ENCODE measurements around the gene C1GALT1. TPM values are rescaled to one million over a fixed set of nuclear protein-coding genes. Genes with fewer than 3 reads are reported as not detected.

C1GALT1 gene
- total RNA-seq, 1 experiment from 2014 or later: 27.2 TPM

DNA sequence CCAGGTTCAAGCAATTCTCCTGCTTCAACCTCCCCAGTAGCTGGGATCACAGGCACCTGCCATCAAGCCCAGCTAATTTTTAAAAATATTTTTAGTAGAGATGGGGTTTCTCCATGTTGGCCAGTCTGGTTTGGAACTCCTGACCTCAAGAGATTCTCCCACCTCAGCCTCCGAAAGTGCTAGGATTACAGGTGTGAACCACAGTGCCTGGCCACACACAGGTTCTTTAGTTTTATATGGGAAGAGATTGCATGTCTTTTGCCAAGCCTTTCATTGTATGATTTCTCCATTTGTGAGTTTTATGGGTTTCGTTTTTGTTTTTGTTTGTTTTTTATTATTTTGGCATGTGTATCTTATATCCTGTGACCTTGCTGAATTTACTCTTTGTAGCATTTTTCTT, 40.9 kb downstream of the C1GALT1 start:
- H3K36me3 ChIP-seq (ENCODE audit: control insufficient read depth in 1 of 2, insufficient read depth in 2 of 2, low read length in 2 of 2): no peaks in the 10 kb centered on the region
- H3K4me1 ChIP-seq (ENCODE audit: control insufficient read depth in 1 of 2, insufficient read depth in 2 of 2, low read length in 2 of 2): peaks cover 0 to 18% of the 10 kb centered on the region in 2 experiments; a peak in 2 of 4 replicates
- no peaks in the 10 kb centered on the region for H3K27me3 ChIP-seq (ENCODE audit: insufficient read depth, low read length)
- H3K4me3 ChIP-seq (replicated peaks in 1 of 2; ENCODE audit: low read depth in 1 of 2, low read length in 2 of 2): no peak overlapping the region
- no peak for ATAC-seq
- RAD21 ChIA-PET (ENCODE audit: low non-redundant PET in 1 of 2, low total read pairs in 2 of 2, uncharacterized antibody in 2 of 2, unreplicated experiment in 2 of 2): no interaction called here
- DNase-seq (ENCODE audit: low read depth, low spot score): no peak
- no peaks in the 10 kb centered on the region for H3K9me2 ChIP-seq (ENCODE audit: insufficient read depth)
- no peak overlapping the region for H3K4me2 ChIP-seq (ENCODE audit: low read length)
- no peak overlapping the region for H2AFZ ChIP-seq (ENCODE audit: low read depth, low read length, poor library complexity, severe bottlenecking)
- POLR2A ChIA-PET: no interaction called here
- TF ChIP-seq, protein P1, sequence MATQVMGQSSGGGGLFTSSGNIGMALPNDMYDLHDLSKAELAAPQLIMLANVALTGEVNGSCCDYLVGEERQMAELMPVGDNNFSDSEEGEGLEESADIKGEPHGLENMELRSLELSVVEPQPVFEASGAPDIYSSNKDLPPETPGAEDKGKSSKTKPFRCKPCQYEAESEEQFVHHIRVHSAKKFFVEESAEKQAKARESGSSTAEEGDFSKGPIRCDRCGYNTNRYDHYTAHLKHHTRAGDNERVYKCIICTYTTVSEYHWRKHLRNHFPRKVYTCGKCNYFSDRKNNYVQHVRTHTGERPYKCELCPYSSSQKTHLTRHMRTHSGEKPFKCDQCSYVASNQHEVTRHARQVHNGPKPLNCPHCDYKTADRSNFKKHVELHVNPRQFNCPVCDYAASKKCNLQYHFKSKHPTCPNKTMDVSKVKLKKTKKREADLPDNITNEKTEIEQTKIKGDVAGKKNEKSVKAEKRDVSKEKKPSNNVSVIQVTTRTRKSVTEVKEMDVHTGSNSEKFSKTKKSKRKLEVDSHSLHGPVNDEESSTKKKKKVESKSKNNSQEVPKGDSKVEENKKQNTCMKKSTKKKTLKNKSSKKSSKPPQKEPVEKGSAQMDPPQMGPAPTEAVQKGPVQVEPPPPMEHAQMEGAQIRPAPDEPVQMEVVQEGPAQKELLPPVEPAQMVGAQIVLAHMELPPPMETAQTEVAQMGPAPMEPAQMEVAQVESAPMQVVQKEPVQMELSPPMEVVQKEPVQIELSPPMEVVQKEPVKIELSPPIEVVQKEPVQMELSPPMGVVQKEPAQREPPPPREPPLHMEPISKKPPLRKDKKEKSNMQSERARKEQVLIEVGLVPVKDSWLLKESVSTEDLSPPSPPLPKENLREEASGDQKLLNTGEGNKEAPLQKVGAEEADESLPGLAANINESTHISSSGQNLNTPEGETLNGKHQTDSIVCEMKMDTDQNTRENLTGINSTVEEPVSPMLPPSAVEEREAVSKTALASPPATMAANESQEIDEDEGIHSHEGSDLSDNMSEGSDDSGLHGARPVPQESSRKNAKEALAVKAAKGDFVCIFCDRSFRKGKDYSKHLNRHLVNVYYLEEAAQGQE (IDR thresholded peaks at IDR 0.05; ENCODE audit: low read depth): no peak
- no peak overlapping the region for H3K9ac ChIP-seq (ENCODE audit: low read length)
- no peak overlapping the region for H3K27ac ChIP-seq (ENCODE audit: low read depth, low read length)
- no TSS peak for BruUV-seq (replicated peaks)
- no peaks in the 10 kb centered on the region for H3K9me3 ChIP-seq (ENCODE audit: control insufficient read depth in 1 of 2, insufficient read depth in 1 of 2, low read depth in 1 of 2, low read length in 2 of 2)
- H3K79me2 ChIP-seq (ENCODE audit: insufficient read depth, low read length): peaks cover 24% of the 10 kb centered on the region
- intact Hi-C loops (cut with micrococcal nuclease): no loop called here
- CTCF ChIA-PET: no interaction called here
- no peaks in the 10 kb centered on the region for H4K20me1 ChIP-seq (ENCODE audit: insufficient read depth)

DNA sequence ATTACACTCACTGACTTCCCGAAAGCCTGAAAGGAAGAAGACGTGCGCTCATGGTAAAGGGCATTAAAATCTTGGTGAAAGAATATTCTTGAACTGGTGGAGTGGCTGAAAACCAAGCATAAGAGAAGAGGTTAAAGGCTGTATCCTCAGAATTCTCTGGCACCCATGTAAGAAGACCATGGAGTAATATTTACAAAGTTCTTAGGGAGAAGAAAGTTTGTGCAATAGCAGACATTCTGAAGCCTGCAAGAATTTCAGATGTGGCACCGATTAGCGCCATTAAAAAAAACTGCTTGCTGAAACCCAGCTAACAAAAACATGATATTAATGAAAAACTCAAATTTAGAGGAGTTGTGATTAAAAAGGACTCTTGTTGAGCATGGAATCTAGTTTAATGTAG, 44.1 kb downstream of the C1GALT1 start:
- Histone ChIP-seq H3K27me3 (ENCODE audit: insufficient read depth, low read length) (no peaks in the 10 kb centered on the region), H4K20me1 (ENCODE audit: insufficient read depth) (no peaks in the 10 kb centered on the region), H3K9me2 (ENCODE audit: insufficient read depth) (no peaks in the 10 kb centered on the region), H3K79me2 (ENCODE audit: insufficient read depth, low read length) (peaks cover 25% of the 10 kb centered on the region; the same call in 1 of the 2 replicates), H3K36me3 (ENCODE audit: control insufficient read depth in 1 of 2, insufficient read depth in 2 of 2, low read length in 2 of 2) (no peaks in the 10 kb centered on the region), H3K4me2 (ENCODE audit: low read length) (no peak overlapping the region), H3K4me3 (replicated peaks in 1 of 2; ENCODE audit: low read depth in 1 of 2, low read length in 2 of 2) (no peak overlapping the region), H3K9ac (ENCODE audit: low read length) (no peak overlapping the region), H3K9me3 (ENCODE audit: control insufficient read depth in 1 of 2, insufficient read depth in 1 of 2, low read depth in 1 of 2, low read length in 2 of 2) (no peaks in the 10 kb centered on the region), H2AFZ (ENCODE audit: low read depth, low read length, poor library complexity, severe bottlenecking) (no peak overlapping the region), H3K4me1 (ENCODE audit: control insufficient read depth in 1 of 2, insufficient read depth in 2 of 2, low read length in 2 of 2) (peaks cover 0 to 10% of the 10 kb centered on the region in 2 experiments; a peak in 2 of 4 replicates), H3K27ac (ENCODE audit: low read depth, low read length) (no peak overlapping the region)
- TF ChIP-seq CBX3 (IDR thresholded peaks at IDR 0.05; ENCODE audit: low read depth) (no peak), ELF1 (IDR thresholded peaks at IDR 0.05; ENCODE audit: borderline replicate concordance, low read depth) (no peak), RAD21 (IDR thresholded peaks at IDR 0.05; ENCODE audit: low read depth) (no peak), YY1 (IDR thresholded peaks at IDR 0.05; ENCODE audit: extremely low read depth, insufficient replicate concordance, low read depth, low read length) (no peak), SIN3A (IDR thresholded peaks at IDR 0.05; ENCODE audit: low read depth) (no peak), JUND (IDR thresholded peaks at IDR 0.05) (no peak), ZNF274 (IDR thresholded peaks at IDR 0.05; ENCODE audit: low read depth, low read length) (no peak), FOSL1 (IDR thresholded peaks at IDR 0.05; ENCODE audit: low read depth) (no peak), EZH2 (IDR thresholded peaks at IDR 0.05) (no peak), EGR1 (IDR thresholded peaks at IDR 0.05; ENCODE audit: low read depth) (no peak)
- TF ChIP-seq, protein P1 (IDR thresholded peaks at IDR 0.05; ENCODE audit: low read depth): no peak
- TF ChIP-seq, protein P2, sequence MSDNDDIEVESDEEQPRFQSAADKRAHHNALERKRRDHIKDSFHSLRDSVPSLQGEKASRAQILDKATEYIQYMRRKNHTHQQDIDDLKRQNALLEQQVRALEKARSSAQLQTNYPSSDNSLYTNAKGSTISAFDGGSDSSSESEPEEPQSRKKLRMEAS (IDR thresholded peaks at IDR 0.05): no peak
- ChIA-PET CTCF (no interaction called here), POLR2A (no interaction called here), RAD21 (ENCODE audit: low non-redundant PET in 1 of 2, low total read pairs in 2 of 2, uncharacterized antibody in 2 of 2, unreplicated experiment in 2 of 2) (no interaction called here)
- intact Hi-C loops (cut with micrococcal nuclease): no loop called here
- DNase-seq (ENCODE audit: low read depth, low spot score) (no peak), ATAC-seq (no peak)
- no TSS peak for BruUV-seq (replicated peaks)

All from HCT116 (cell line).